Germinal center (tissue), 1 donor: ENCODE results near the gene ASB13.
A peak's percentile ranks its signal among the peaks of the same experiment; 100 is the strongest.
"Not testable (repeated sequence)": the region's sequence is repeated elsewhere in the genome, so short reads cannot be mapped to it uniquely, and the experiment has no call there.

Experiments
- DNase-seq: peaks from one replicate; pipeline ENCODE4 v3.0.0; 2012; ENCODE audit warnings: mixed read lengths, low spot score

Gene ASB13

DNA sequence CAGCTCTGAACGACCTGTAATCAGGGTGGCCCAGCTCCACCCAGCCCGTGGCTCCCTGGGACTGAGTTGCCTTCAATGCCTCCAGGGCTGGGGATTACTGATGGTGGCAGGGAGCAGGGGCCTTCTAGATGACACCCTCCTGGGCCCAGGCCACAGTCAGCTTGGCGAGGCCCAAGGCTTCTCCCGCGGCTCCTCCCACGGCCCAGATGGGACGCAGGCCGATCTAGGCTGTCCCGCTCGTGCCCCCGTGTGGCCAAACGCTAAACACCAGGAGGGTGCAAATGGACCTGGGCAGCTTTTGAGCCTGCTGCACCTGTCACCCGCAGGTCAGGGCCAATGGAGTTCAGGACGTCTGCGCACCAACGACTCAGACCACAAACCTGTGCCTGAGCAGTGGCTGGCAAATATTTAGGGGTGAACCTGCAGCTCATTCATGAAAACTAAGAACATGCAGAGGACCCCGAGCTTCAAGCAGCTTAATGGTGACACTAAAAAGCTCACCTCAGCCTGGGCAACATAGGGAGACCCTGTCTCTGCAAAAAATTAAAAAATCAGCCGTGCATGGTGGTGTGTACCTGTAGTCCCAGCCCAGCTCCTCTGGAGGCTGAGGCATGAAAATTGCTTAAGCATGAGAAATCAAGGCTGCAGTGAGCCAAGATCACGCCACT, 43.2 kb downstream of the ASB13 start:
- DNase-seq = peak; percentile 85

DNA sequence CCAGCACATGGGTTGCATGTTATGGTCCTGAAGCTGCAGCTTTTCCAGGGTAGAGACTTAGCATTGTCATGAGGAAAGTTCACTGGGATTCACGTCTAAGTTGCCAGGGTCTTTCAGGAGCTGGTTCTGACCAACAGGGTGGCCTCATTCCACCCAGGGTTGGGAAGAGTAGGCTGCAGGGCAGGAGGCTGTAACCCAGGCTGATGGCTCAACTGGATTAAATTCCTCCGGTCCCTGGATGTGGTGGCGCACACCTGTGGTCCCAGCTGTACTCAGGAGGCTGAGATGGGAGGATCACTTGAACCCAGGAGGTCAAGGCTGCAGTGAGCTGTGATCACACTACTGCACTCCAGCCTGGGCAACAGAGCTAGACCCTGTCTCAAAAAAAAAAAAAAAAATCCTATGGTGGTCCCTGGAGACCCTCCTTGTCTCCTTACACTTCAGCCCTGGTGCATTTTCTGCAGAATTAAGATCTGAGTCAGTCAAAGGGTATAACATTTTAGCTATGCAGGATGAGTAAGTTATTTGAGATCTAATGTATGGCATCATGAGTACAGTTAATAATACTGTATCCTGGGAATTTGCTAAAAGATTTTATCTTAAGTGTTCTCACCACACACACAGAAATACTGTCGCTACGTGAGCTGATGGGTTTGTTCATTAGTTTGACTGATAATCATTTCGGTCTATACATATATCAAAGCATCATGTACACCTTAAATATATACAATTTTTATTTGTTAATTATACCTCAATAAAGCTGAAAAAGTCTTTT, 44.0 kb downstream of the ASB13 start:
- no peak for DNase-seq

GRCh38 chr10:5621371-5621770, 45.0 kb downstream of the ASB13 start:
- not testable (repeated sequence) for DNase-seq

DNA sequence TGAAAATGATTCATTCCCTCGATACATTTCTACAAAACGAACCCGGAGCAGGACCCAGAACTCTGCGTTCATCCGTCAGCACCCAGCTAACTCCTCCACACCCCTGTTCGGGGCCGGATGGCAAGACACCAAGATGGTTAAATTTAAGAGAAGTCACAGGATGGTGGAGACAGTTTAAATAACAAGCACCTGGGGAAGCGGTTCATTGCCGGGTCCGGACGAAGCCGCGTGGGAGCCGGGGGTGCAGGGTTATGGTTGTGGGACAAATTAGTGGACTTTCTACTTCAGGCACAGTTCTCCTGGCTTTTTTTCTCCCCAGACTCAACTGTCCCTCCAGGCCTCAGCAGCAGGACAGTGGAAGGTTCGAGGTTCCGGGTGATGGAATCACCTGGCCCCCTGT, 45.4 kb downstream of the ASB13 start:
- no peak for DNase-seq

GRCh38 chr10:5620223-5620721, 46.1 kb downstream of the ASB13 start:
- DNase-seq = no peak

DNA sequence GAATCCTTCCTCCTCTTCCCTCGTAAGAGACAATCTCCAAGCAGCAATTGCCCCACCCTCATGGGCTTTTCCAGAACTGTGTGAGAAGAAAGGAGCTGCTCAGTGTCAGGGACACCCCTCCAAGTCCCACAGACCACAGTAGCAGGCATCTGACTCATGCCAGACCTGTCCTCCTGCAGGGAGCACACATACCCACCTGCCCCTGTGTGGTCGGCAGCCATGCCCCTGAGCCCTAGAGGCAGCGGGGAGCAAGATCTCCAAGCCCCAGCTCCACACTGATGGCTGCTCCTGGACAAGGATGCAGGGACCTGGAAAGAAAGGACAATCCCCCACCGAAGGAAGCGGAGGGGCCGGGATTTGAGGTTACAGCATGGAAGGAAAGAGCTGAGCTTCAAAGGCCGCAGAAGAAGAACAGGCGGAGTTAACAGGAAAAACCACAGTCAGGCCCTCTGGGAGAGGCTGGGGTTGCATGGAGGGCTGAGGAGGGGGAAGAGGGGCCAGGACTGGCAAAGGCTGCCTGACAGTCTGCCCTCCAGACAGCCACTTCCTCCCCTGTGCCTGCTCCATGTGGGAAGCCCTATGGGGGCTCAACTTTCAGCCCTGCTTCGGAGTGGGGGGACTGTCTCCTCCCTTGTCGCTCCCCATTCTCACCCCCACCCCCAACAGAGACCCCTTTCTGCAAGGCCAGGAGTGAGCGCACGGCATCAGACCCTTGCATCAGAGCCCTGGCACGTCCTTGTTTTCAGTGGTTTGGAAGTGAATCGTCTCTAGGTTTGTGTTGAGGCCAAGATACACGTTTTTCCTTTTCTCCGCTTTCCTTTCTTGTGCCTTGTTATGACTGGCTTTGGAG, 46.8 kb downstream of the ASB13 start:
- DNase-seq = no peak

- no peak for DNase-seq
These were observed 47.6 kb downstream of the ASB13 start for GRCh38 chr10:5618829-5619228.

- DNase-seq = no peak
These were observed 48.4 kb downstream of the ASB13 start for GRCh38 chr10:5618042-5618441.

GRCh38 chr10:5617521-5617920, 48.9 kb downstream of the ASB13 start:
- no peak for DNase-seq

- DNase-seq = no peak
These were observed 49.6 kb downstream of the ASB13 start for GRCh38 chr10:5616836-5617235.

GRCh38 chr10:5616046-5616445, 50.3 kb downstream of the ASB13 start:
- no peak for DNase-seq

DNA sequence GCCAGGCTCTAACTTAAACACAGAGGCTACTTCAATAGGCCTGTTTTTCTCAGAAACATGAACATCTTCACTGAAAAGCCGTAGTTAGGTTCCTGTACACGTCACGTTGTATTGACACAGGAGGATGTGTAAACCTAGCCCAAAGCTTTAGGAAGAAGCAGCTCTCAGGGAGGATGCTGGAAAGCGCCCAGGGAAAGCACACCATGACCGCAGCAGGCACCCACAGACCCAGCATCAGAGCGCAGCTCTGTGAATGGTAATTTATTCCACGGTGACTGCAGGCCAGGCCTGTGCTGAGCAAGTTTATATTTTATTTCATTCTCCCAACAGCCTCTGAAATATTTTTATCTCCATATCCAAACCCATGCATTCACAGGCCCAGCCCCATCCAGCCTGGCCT, 51.1 kb downstream of the ASB13 start:
- DNase-seq = no peak

- DNase-seq = no peak
These were observed 52.2 kb downstream of the ASB13 start for GRCh38 chr10:5614155-5614721.

DNA sequence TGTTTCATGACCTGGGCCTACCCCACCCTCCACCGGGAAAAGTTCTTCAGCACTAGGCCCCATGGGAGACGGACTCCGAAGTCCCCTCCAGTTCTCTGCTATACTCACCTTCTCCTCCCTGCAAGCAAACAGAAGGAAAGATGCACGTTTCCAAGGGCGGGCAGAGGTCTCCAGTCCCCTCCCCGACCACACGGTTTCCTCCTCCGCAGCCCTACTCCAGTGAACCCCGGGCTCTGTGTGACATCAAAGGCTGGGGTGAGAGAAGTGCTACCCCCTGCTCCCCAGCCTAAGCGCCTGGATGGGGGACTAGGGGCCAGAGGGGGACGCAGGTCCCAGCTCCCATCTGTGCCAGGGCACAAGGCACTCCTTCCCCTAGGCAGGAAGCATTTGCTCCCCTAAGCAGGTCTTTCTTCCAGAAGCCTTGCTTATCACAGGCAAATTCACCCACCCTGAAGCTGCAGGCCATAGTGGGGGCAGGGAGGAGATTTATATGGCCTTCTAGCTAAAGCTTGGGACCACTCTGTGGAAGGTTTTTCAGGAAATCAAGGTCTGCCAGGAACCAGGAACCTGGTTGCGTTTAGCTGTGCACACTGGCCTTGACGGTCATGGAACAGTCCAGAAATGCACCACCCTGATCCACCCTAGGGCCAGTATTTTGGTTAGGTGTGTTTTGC, 52.8 kb downstream of the ASB13 start:
- DNase-seq = no peak

DNA sequence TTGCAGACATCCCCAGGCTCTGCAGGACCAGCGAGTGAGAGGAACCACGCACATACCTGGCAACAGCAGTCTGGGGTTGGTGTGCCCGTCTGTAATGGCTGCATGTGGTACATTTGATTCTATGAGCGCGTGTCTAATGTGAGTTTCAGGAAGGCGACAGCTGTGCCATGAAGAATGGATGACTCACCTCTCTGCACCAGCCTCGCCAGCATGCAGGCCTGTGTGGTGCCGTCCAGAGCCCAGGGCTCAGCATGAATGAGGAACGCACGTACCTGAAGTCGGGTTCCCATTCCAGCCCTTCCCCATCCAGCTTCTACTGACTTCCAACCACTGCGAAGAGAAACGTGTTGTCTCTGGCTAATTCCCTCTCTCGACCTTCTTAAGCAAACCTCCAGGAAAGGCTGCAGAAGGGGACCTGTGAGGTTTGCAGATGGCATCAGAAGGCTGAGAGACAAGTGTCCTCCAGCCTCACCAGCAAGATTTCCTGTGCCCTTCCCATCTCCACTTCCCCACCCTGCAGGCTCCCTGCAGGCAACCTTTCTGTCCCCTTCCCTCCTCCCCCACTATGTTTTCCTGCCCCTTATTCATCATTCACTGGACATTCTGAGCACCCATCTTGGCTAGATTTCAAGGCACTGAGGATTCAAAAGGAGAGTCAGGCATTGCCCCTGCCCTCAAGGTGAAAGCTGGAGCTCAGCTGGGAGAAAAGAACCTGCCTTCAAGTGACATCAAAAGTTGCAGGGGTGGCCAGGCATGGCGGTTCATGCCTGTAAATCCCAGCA, 54.3 kb downstream of the ASB13 start:
- no peak for DNase-seq

DNA sequence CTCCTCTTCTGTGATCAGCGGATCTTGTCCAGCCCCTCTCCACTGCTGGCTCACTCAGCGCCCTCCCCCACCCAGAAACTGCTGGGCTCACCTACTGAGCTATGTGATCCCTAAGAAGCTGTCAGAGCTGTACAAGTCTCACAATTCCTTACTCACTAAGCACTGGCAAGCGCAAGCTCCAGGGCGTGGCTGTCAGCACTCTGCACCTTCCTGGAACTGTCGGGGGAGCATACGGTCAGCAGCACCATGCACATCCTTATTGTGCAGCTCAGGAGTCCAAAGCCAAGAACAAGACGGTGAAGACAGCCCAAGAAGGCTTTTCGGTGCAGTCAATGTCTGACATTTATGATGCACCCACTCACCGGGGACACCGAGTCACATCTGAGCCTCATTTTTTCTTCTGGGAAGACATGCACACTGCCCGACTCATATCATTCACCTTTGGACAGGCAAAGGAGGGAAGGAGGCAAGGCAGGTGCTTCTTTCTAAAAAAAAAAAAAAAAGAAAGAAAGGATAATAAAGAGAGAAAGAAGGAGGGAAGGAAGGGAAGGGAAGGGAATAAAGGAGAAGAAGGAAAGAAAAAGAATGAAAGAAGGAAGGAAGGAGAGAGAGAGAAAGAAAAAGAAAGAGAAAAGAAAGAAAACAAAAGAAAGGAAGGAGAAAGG, 56.3 kb downstream of the ASB13 start:
- no peak for DNase-seq

GRCh38 chr10:5608608-5609220, 57.7 kb downstream of the ASB13 start:
- no peak for DNase-seq

DNA sequence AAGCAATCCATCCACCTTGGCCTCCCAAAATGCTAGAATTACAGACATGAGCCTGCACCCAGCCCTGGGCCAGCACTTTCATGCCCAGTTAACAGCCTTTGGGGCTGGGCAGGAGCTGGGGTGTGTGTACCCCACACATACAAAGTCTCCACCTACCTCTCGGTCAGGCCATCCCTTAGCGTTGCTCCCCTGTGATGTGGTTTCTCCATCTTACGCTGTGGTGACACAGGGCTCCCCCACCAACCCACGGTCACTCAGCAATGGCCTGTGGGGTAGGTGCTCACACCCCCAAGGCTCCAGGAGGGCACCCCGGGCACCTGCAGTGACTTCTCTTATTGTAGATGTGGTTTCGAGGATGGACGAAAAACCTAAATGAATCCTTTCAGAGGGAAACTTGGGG, 58.8 kb downstream of the ASB13 start:
- no peak for DNase-seq

GRCh38 chr10:5606864-5607263, 59.5 kb downstream of the ASB13 start:
- no peak for DNase-seq

DNA sequence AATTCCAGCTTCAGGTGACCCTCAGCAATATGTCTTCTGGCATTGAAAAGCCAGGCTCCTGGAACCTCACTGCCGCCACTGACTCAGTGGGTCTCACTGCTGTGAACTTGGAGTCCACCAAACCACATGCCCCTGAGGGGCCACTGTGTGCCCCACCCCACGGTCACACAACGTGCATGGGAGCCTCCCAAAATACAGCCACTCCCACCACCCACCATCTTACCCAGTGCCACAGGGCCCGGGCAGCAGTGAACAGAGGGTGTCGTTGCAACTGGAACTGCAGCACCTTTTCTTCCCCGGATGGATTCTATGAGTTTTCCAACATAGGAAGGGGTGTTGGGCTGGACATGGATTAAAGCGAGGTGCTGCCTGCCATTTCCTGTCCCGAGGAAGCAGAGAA, 60.1 kb downstream of the ASB13 start:
- no peak for DNase-seq
